WTC11 (cell line): ENCODE measurements around the gene FER. TPM values are rescaled to one million over a fixed set of nuclear protein-coding genes. Genes with fewer than 3 reads are reported as not detected.

ENCODE experiments used
- ATAC-seq: fragments of 200-7000 bp; cut with Tn5 transposase; 2 replicates; pipeline ENCODE4 v1.10.0; 2021; ENCODE audit warnings: mild to moderate bottlenecking, moderate library complexity
- CTCF ChIA-PET: fragments of 300-600 bp; sonication (Branson Sonifier 250); formaldehyde crosslinking; loops from one replicate; lab custom pipeline; 2021; ENCODE audit warnings: antibody characterized with exemption; lab: Charles Lee
- POLR2A ChIA-PET: fragments of 350-600 bp; sonication (Branson Sonifier 250); formaldehyde crosslinking; loops from one replicate; lab custom pipeline; 2021; ENCODE audit warnings: antibody characterized with exemption; lab: Charles Lee
- DNase-seq: peaks from one replicate; pipeline ENCODE4 v3.0.0; 2021; ENCODE audit warnings: low spot score
- H3K27ac Mint-ChIP-seq: 2 replicates; pipeline ENCODE4 v1.8.0; 2021; ENCODE audit warnings: mixed read lengths
- H3K27me3 Mint-ChIP-seq: 2 replicates; pipeline ENCODE4 v1.8.0; 2021; ENCODE audit warnings: low read depth, mild to moderate bottlenecking, moderate library complexity, mixed read lengths
- H3K36me3 Mint-ChIP-seq: 2 replicates; pipeline ENCODE4 v1.8.0; 2021; ENCODE audit warnings: mixed read lengths
- H3K4me1 Mint-ChIP-seq: 2 replicates; pipeline ENCODE4 v1.8.0; 2022; ENCODE audit warnings: mixed read lengths
- H3K4me3 Mint-ChIP-seq: 2 replicates; pipeline ENCODE4 v1.8.0; 2021; ENCODE audit warnings: mild to moderate bottlenecking, moderate library complexity, mixed read lengths
- H3K9me3 Mint-ChIP-seq: 2 replicates; pipeline ENCODE4 v1.8.0; 2021; ENCODE audit warnings: mixed read lengths
- ATF1 ChIP-seq: sonication (generic); formaldehyde crosslinking; IDR thresholded peaks from 2 replicates; pipeline ENCODE4 v1.8.1; 2023; ENCODE audit warnings: mild to moderate bottlenecking, moderate library complexity, missing genetic modification reagents
- ATF3 ChIP-seq: sonication (generic); formaldehyde crosslinking; conservative IDR thresholded peaks from 2 replicates; pipeline ENCODE4 v1.8.1; 2022; ENCODE audit warnings: mild to moderate bottlenecking, missing genetic modification reagents
- CREB1 ChIP-seq: sonication (generic); formaldehyde crosslinking; IDR thresholded peaks from 2 replicates; pipeline ENCODE4 v1.8.0; 2023; ENCODE audit warnings: mild to moderate bottlenecking, missing genetic modification reagents
- CREM ChIP-seq: sonication (generic); formaldehyde crosslinking; IDR thresholded peaks from 2 replicates; pipeline ENCODE4 v1.8.1; 2022; ENCODE audit warnings: mild to moderate bottlenecking, missing genetic modification reagents, moderate library complexity
- ETV6 ChIP-seq: sonication (generic); formaldehyde crosslinking; IDR thresholded peaks from 2 replicates; pipeline ENCODE4 v1.8.1; 2022; ENCODE audit warnings: mild to moderate bottlenecking, missing genetic modification reagents
- GABPB1 ChIP-seq: sonication (generic); formaldehyde crosslinking; IDR thresholded peaks from 2 replicates; pipeline ENCODE4 v1.8.1; 2023; ENCODE audit warnings: mild to moderate bottlenecking, missing genetic modification reagents
- HMGA2 ChIP-seq: fragments of 250-450 bp; sonication (Bioruptor Pico); IDR thresholded peaks from 2 replicates; pipeline ENCODE4 v1.4.0; 2021; ENCODE audit warnings: mild to moderate bottlenecking, moderate library complexity
- IRF2 ChIP-seq: sonication (generic); formaldehyde crosslinking; IDR thresholded peaks from 2 replicates; pipeline ENCODE4 v1.8.0; 2022; ENCODE audit warnings: low read depth, missing genetic modification reagents, borderline replicate concordance
- MYBL2 ChIP-seq: sonication (generic); formaldehyde crosslinking; IDR thresholded peaks from 2 replicates; pipeline ENCODE4 v1.8.1; 2023; ENCODE audit warnings: mild to moderate bottlenecking, moderate library complexity, missing genetic modification reagents
- NFYB ChIP-seq: sonication (generic); formaldehyde crosslinking; conservative IDR thresholded peaks from 2 replicates; pipeline ENCODE4 v1.8.0; 2022; ENCODE audit warnings: low read depth, missing genetic modification reagents
- NR1H2 ChIP-seq: sonication (generic); formaldehyde crosslinking; IDR thresholded peaks from 2 replicates; pipeline ENCODE4 v1.9.0; 2021; ENCODE audit warnings: mild to moderate bottlenecking, moderate library complexity, missing genetic modification reagents
- OVOL2 ChIP-seq: fragments of 250-450 bp; sonication (Bioruptor Pico); IDR thresholded peaks from 2 replicates; pipeline ENCODE4 v1.9.0; 2021; ENCODE audit warnings: mild to moderate bottlenecking, borderline replicate concordance
- PREB ChIP-seq: sonication (generic); formaldehyde crosslinking; IDR thresholded peaks from 2 replicates; pipeline ENCODE4 v1.8.1; 2022; ENCODE audit warnings: mild to moderate bottlenecking, missing genetic modification reagents, moderate library complexity, borderline replicate concordance
- RORB ChIP-seq: fragments of 250-450 bp; sonication (Bioruptor Pico); IDR thresholded peaks from 2 replicates; pipeline ENCODE4 v1.9.0; 2021; ENCODE audit warnings: mild to moderate bottlenecking
- SMAD4 ChIP-seq: sonication (generic); formaldehyde crosslinking; IDR thresholded peaks from 2 replicates; pipeline ENCODE4 v1.8.0; 2022; ENCODE audit warnings: mild to moderate bottlenecking, missing genetic modification reagents
- STAT6 ChIP-seq: sonication (generic); formaldehyde crosslinking; conservative IDR thresholded peaks from 2 replicates; pipeline ENCODE4 v1.8.1; 2023; ENCODE audit warnings: mild to moderate bottlenecking, low read depth, missing genetic modification reagents, moderate library complexity
- TEAD1 ChIP-seq: sonication (generic); formaldehyde crosslinking; IDR thresholded peaks from 2 replicates; pipeline ENCODE4 v1.8.0; 2022; ENCODE audit warnings: mild to moderate bottlenecking, missing genetic modification reagents
- ZNF232 ChIP-seq: sonication (generic); formaldehyde crosslinking; IDR thresholded peaks from 2 replicates; pipeline ENCODE4 v1.8.0; 2022; ENCODE audit warnings: mild to moderate bottlenecking, missing genetic modification reagents
- ZNF317 ChIP-seq: sonication (generic); formaldehyde crosslinking; IDR thresholded peaks from 2 replicates; pipeline ENCODE4 v1.8.1; 2023; ENCODE audit warnings: low read depth, mild to moderate bottlenecking, moderate library complexity, missing genetic modification reagents, borderline replicate concordance
- total RNA-seq: library from RNA; stranded (reverse); gene quantifications from 3 replicates; pipeline ENCODE4 v1.2.3, GENCODE V29; 2021
- TF ChIP-seq, protein P1 (sequence below): sonication (generic); formaldehyde crosslinking; IDR thresholded peaks from 2 replicates; pipeline ENCODE4 v1.8.0; 2022; ENCODE audit warnings: mild to moderate bottlenecking, missing genetic modification reagents
- TF ChIP-seq, protein P2 (sequence below): sonication (generic); formaldehyde crosslinking; IDR thresholded peaks from 2 replicates; pipeline ENCODE4 v1.8.0; 2022; ENCODE audit warnings: missing genetic modification reagents

The FER gene
- total RNA-seq, 1 experiment from 2014 or later: 13.8 TPM

DNA sequence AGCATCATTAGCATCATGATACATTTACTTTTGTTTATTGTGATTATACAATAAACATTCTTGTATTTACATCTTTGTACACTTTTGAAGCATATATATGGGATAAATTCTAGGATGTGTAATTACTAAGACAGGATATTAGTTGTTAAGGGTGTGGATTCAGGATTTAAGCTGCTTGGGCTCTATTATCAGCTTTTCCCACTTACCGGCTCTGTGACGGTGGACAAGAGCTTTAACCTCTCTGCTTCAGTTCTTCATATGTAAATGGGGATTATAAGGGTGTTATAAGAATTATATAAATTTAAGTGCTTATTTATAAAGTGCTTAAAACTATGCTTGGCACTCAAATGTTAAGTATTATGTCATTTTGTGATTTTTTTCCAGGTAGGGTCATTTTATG is 131.1 kb downstream of the FER start:
- TF ChIP-seq RORB (CRISPR knock-in tag): no peak
- no peak for TF ChIP-seq HMGA2 (CRISPR knock-in tag)
- TF ChIP-seq GABPB1 (CRISPR knock-in tag): no peak
- TF ChIP-seq, protein P1, sequence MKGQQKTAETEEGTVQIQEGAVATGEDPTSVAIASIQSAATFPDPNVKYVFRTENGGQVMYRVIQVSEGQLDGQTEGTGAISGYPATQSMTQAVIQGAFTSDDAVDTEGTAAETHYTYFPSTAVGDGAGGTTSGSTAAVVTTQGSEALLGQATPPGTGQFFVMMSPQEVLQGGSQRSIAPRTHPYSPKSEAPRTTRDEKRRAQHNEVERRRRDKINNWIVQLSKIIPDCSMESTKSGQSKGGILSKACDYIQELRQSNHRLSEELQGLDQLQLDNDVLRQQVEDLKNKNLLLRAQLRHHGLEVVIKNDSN (CRISPR knock-in tag): no peak
- TF ChIP-seq NR1H2: no peak
- TF ChIP-seq ATF3 (CRISPR knock-in tag): no peak
- TF ChIP-seq, protein P2, sequence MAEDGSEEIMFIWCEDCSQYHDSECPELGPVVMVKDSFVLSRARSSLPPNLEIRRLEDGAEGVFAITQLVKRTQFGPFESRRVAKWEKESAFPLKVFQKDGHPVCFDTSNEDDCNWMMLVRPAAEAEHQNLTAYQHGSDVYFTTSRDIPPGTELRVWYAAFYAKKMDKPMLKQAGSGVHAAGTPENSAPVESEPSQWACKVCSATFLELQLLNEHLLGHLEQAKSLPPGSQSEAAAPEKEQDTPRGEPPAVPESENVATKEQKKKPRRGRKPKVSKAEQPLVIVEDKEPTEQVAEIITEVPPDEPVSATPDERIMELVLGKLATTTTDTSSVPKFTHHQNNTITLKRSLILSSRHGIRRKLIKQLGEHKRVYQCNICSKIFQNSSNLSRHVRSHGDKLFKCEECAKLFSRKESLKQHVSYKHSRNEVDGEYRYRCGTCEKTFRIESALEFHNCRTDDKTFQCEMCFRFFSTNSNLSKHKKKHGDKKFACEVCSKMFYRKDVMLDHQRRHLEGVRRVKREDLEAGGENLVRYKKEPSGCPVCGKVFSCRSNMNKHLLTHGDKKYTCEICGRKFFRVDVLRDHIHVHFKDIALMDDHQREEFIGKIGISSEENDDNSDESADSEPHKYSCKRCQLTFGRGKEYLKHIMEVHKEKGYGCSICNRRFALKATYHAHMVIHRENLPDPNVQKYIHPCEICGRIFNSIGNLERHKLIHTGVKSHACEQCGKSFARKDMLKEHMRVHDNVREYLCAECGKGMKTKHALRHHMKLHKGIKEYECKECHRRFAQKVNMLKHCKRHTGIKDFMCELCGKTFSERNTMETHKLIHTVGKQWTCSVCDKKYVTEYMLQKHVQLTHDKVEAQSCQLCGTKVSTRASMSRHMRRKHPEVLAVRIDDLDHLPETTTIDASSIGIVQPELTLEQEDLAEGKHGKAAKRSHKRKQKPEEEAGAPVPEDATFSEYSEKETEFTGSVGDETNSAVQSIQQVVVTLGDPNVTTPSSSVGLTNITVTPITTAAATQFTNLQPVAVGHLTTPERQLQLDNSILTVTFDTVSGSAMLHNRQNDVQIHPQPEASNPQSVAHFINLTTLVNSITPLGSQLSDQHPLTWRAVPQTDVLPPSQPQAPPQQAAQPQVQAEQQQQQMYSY: no peak
- TF ChIP-seq IRF2 (CRISPR knock-in tag): no peak
- no peak for TF ChIP-seq SMAD4 (CRISPR knock-in tag)
- TF ChIP-seq CREM (CRISPR knock-in tag): no peak
- H3K9me3 Mint-ChIP-seq: peaks cover 9% of the 10 kb centered on the region
- ATAC-seq: no peak
- H3K36me3 Mint-ChIP-seq: peaks cover 8% of the 10 kb centered on the region
- POLR2A ChIA-PET: no interaction called here
- no peak overlapping the region for H3K4me3 Mint-ChIP-seq
- DNase-seq: no peak
- H3K27ac Mint-ChIP-seq: no peak overlapping the region
- H3K4me1 Mint-ChIP-seq: peaks cover 3% of the 10 kb centered on the region; the same call in 1 of the 2 replicates
- no peaks in the 10 kb centered on the region for H3K27me3 Mint-ChIP-seq
- CTCF ChIA-PET: no interaction called here

DNA sequence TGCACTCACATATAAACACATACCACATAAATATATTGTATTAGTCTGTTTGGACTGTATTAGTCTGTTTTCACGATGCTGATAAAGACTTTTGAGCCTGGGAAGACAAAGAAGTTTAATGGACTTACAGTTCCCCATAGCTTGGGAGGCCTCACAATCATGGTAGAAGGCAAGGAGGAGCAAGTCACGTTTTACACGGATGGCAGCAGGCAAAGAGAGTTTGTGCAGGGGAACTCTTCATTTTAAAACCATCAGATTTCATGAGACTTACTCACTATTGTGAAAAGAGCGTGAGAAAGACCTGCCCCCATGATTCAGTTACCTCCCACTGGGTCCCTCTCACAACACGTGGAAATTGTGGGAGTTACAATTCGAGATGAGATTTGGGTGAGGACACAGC is 133.4 kb downstream of the FER start:
- no peak overlapping the region for H3K27ac Mint-ChIP-seq
- ChIA-PET POLR2A (no interaction called here), CTCF (no interaction called here)
- H3K4me1 Mint-ChIP-seq: peaks cover 10% of the 10 kb centered on the region
- H3K4me3 Mint-ChIP-seq: no peak overlapping the region
- DNase-seq (no peak), ATAC-seq (no peak)
- peaks cover 8% of the 10 kb centered on the region for H3K36me3 Mint-ChIP-seq
- H3K9me3 Mint-ChIP-seq: peaks cover 9% of the 10 kb centered on the region
- no peaks in the 10 kb centered on the region for H3K27me3 Mint-ChIP-seq
- TF ChIP-seq CREB1 (CRISPR knock-in tag) (no peak), ATF1 (no peak)

GRCh38 chr5:108884736-108885135 is 137.0 kb downstream of the FER start:
- CTCF ChIA-PET: no interaction called here
- DNase-seq (no peak), ATAC-seq (0 out of 2 replicates have a peak, but pooled peaks have one; percentile 28)
- POLR2A ChIA-PET: no interaction called here
- TF ChIP-seq TEAD1 (no peak), ETV6 (CRISPR knock-in tag) (no peak), STAT6 (CRISPR knock-in tag) (no peak), ZNF232 (CRISPR knock-in tag) (no peak), CREM (CRISPR knock-in tag) (no peak), MYBL2 (CRISPR knock-in tag) (no peak), OVOL2 (CRISPR knock-in tag) (no peak), ZNF317 (CRISPR knock-in tag) (no peak), NFYB (CRISPR knock-in tag) (no peak), PREB (CRISPR knock-in tag) (no peak), CREB1 (CRISPR knock-in tag) (no peak)
- H3K27me3 Mint-ChIP-seq: no peaks in the 10 kb centered on the region
- peaks cover 8% of the 10 kb centered on the region for H3K36me3 Mint-ChIP-seq
- no peak overlapping the region for H3K4me3 Mint-ChIP-seq
- peaks cover 9% of the 10 kb centered on the region for H3K9me3 Mint-ChIP-seq
- peaks cover 10% of the 10 kb centered on the region for H3K4me1 Mint-ChIP-seq
- no peak overlapping the region; the same call in 1 of the 2 replicates for H3K27ac Mint-ChIP-seq
